Diencephalon (tissue), 1 donor: ENCODE data around the gene PLD6. TPM values are rescaled to one million over a fixed set of nuclear protein-coding genes. Genes with fewer than 3 reads are reported as not detected.

Experiments
- small RNA-seq: library from RNA; depleted of rRNA; stranded (forward); fragments of <200 nt; gene quantifications from one replicate; pipeline ENCODE3, GENCODE V24; 2014
- total RNA-seq: library from RNA; depleted of rRNA; stranded (reverse); fragments of >200 nt; gene quantifications from one replicate; pipeline ENCODE4 v1.2.3, GENCODE V29; 2014

Gene PLD6
- total RNA-seq = 15.2 TPM

GRCh38 chr17:17206124-17206912, at the start of gene PLD6:
Gene PLD6, minus strand, starts transcription at chr17:17206333. Its CDS starts 47 bp downstream, at chr17:17206286.

GRCh38 chr17:17237026-17237799, 31.1 kb upstream of the PLD6 start, which contains the start of gene FLCN:
Gene FLCN, minus strand, starts transcription at chr17:17237168. Its CDS starts 9,031 bp downstream, at chr17:17228137.

Small RNAs within 50 kb of the gene (small RNA-seq; reads per million reads assigned to genes)
- gene RNU6-767P = not detected

Other genes starting within 250 kb of the PLD6 start
- not detected for gene TNFRSF13B, start 234.2 kb downstream of the PLD6 start, total RNA-seq
- 134 TPM for gene MPRIP, start 163.9 kb downstream of the PLD6 start, total RNA-seq
- gene FLCN, start 30.8 kb upstream of the PLD6 start, total RNA-seq = 40.1 TPM
- gene COPS3, start 74.9 kb upstream of the PLD6 start, total RNA-seq = 105 TPM
- gene NT5M, start 97.0 kb upstream of the PLD6 start, total RNA-seq = 4.6 TPM